H1 (cell line): ENCODE data around the gene ENPP5. TPM values are rescaled to one million over a fixed set of nuclear protein-coding genes. Genes with fewer than 3 reads are reported as not detected.

Experiments used
- CTCF ChIA-PET: fragments of 300-600 bp; sonication (Branson Sonifier 250); formaldehyde crosslinking; loops from one replicate; lab custom pipeline; 2021; ENCODE audit not compliant: partially characterized antibody; lab: Charles Lee
- POLR2A ChIA-PET: fragments of 300-600 bp; sonication (Branson Sonifier 250); formaldehyde crosslinking; loops from one replicate; lab custom pipeline; 2021; ENCODE audit warnings: inconsistent platforms; ENCODE audit not compliant: partially characterized antibody; lab: Charles Lee
- DNase-seq, 2 experiments: peaks; one replicate each; pipeline versions ENCODE4 v3.0.0 to v3.0.0-alpha.2; 2010 to 2022; ENCODE audit warnings: low spot score in 2 of 2, low read depth in 1 of 2, mixed read lengths in 1 of 2
- FAIRE-seq: peaks from 2 replicates; lab custom pipeline; 2011; peaks lifted over from hg19 to GRCh38; lab: Jason Lieb, UNC
- H2AFZ ChIP-seq: 2 replicates; pipeline ENCODE4 v1.8.1; 2012; ENCODE audit warnings: low read length, inconsistent platforms
- H2AK5ac ChIP-seq: 2 replicates; pipeline ENCODE4 v1.6.1; 2013; ENCODE audit warnings: low read depth, low read length
- H2BK120ac ChIP-seq: replicated peaks from 2 replicates; pipeline ENCODE3; 2013; ENCODE audit warnings: low read depth, low read length, inconsistent platforms
- H2BK12ac ChIP-seq: 2 replicates; pipeline ENCODE4 v1.6.1; 2013; ENCODE audit warnings: low read depth, low read length
- H2BK15ac ChIP-seq: 2 replicates; pipeline ENCODE4 v1.6.1; 2013; ENCODE audit warnings: low read length
- H2BK20ac ChIP-seq: 2 replicates; pipeline ENCODE4 v1.6.1; 2013; ENCODE audit warnings: low read length
- H2BK5ac ChIP-seq: 2 replicates; pipeline ENCODE4 v1.6.1; 2013; ENCODE audit warnings: low read depth, low read length
- H3K14ac ChIP-seq: 2 replicates; pipeline ENCODE4 v1.6.1; 2013; ENCODE audit warnings: inconsistent platforms; ENCODE audit not compliant: insufficient read length
- H3K18ac ChIP-seq: 2 replicates; pipeline ENCODE4 v1.6.1; 2013; ENCODE audit warnings: low read length; ENCODE audit errors: extremely low read depth
- H3K23ac ChIP-seq: 2 replicates; pipeline ENCODE4 v1.6.1; 2013; ENCODE audit warnings: inconsistent platforms; ENCODE audit not compliant: insufficient read length
- H3K23me2 ChIP-seq: 2 replicates; pipeline ENCODE4 v1.6.1; 2013; ENCODE audit warnings: low read depth, low read length
- H3K27ac ChIP-seq: 2 replicates; pipeline ENCODE4 v1.6.1; 2011; ENCODE audit warnings: low read depth, low read length, inconsistent platforms
- H3K27me3 ChIP-seq, 4 experiments: replicated peaks in 1 of 4; 1 replicate in 1 of 4; 2 replicates in 3 of 4; pipeline versions ENCODE4 v1.6.1 to v1.8.1; 2011 to 2013; ENCODE audit warnings: low read length in 3 of 4, mild to moderate bottlenecking in 3 of 4, inconsistent platforms in 2 of 4, mixed read lengths in 2 of 4, moderate library complexity in 1 of 4; ENCODE audit not compliant: control insufficient read depth in 3 of 4, insufficient read depth in 3 of 4; ENCODE audit errors: extremely low read depth in 1 of 4
- H3K36me3 ChIP-seq, 4 experiments: 2 replicates each; pipeline versions ENCODE4 v1.6.1 to v1.8.1; 2011 to 2013; ENCODE audit warnings: mild to moderate bottlenecking in 4 of 4, low read length in 3 of 4, moderate library complexity in 2 of 4, control low read depth in 1 of 4, inconsistent platforms in 1 of 4; ENCODE audit not compliant: insufficient read depth in 4 of 4, control insufficient read depth in 2 of 4
- H3K4ac ChIP-seq: replicated peaks from 2 replicates; pipeline ENCODE3; 2013; ENCODE audit warnings: low read length, low read depth, mixed read lengths, inconsistent platforms; ENCODE audit not compliant: insufficient read length
- H3K4me1 ChIP-seq, 4 experiments: replicated peaks in 1 of 4; 1 replicate in 1 of 4; 2 replicates in 3 of 4; pipeline versions ENCODE4 v1.6.1 to v1.8.1; 2011 to 2013; ENCODE audit warnings: low read length in 3 of 4, inconsistent platforms in 2 of 4, mixed read lengths in 1 of 4; ENCODE audit not compliant: insufficient read depth in 4 of 4, control insufficient read depth in 3 of 4
- H3K4me2 ChIP-seq, 2 experiments: 2 replicates each; pipeline versions ENCODE4 v1.6.1 to v1.8.1; 2011 to 2013; ENCODE audit warnings: low read depth in 2 of 2, low read length in 2 of 2, control low read depth in 1 of 2, inconsistent platforms in 1 of 2, mild to moderate bottlenecking in 1 of 2; ENCODE audit not compliant: insufficient read depth in 1 of 2
- H3K4me3 ChIP-seq, 4 experiments: fragments of 200-600, 300-600 bp in 1 of 4; sonication (generic), shearing (Covaris generic), sonication (Bioruptor Twin) in 1 of 4; 2 replicates each; pipeline versions ENCODE4 v1.5.1 to v1.8.1; 2011 to 2016; ENCODE audit warnings: low read length in 4 of 4, low read depth in 3 of 4, control low read depth in 2 of 4, inconsistent platforms in 2 of 4, mild to moderate bottlenecking in 2 of 4, mixed read lengths in 1 of 4, moderate library complexity in 1 of 4; ENCODE audit not compliant: insufficient read depth in 2 of 4; ENCODE audit errors: extremely low read depth in 1 of 4
- H3K56ac ChIP-seq: replicated peaks from 2 replicates; pipeline ENCODE3; 2013; ENCODE audit warnings: low read depth, mild to moderate bottlenecking, mixed read lengths, low read length, inconsistent platforms; ENCODE audit not compliant: insufficient read length
- H3K79me1 ChIP-seq: 2 replicates; pipeline ENCODE4 v1.6.1; 2013; ENCODE audit warnings: low read depth, low read length, control low read depth
- H3K79me2 ChIP-seq, 2 experiments: 2 replicates each; pipeline versions ENCODE4 v1.6.1 to v1.8.1; 2012 to 2013; ENCODE audit warnings: low read length in 2 of 2, mild to moderate bottlenecking in 2 of 2, inconsistent platforms in 1 of 2; ENCODE audit not compliant: insufficient read depth in 2 of 2, control insufficient read depth in 1 of 2
- H3K9ac ChIP-seq, 4 experiments: replicated peaks in 1 of 4; 1 replicate in 1 of 4; 2 replicates in 3 of 4; pipeline versions ENCODE4 v1.6.1 to v1.8.1; 2011 to 2013; ENCODE audit warnings: low read depth in 3 of 4, low read length in 3 of 4, control low read depth in 2 of 4, mild to moderate bottlenecking in 2 of 4, moderate library complexity in 2 of 4, inconsistent platforms in 1 of 4; ENCODE audit errors: extremely low read depth in 1 of 4
- H3K9me3 ChIP-seq, 2 experiments: 2 replicates each; pipeline versions ENCODE4 v1.6.1 to v1.8.1; 2012 to 2013; ENCODE audit warnings: mild to moderate bottlenecking in 2 of 2, moderate library complexity in 2 of 2, control low read depth in 1 of 2, inconsistent platforms in 1 of 2, low read depth in 1 of 2, low read length in 1 of 2, mixed read lengths in 1 of 2; ENCODE audit not compliant: insufficient read depth in 2 of 2
- H4K20me1 ChIP-seq, 2 experiments: replicated peaks in 1 of 2; 2 replicates each; pipeline versions ENCODE3 to v1.8.1; 2011 to 2013; ENCODE audit warnings: inconsistent platforms in 2 of 2, low read length in 2 of 2, mild to moderate bottlenecking in 1 of 2; ENCODE audit not compliant: insufficient read depth in 2 of 2, control insufficient read depth in 1 of 2
- H4K5ac ChIP-seq: 2 replicates; pipeline ENCODE4 v1.6.1; 2013; ENCODE audit warnings: low read length, low read depth, mixed read lengths, inconsistent platforms; ENCODE audit not compliant: insufficient read length
- H4K8ac ChIP-seq: 2 replicates; pipeline ENCODE4 v1.8.0; 2013; ENCODE audit warnings: mild to moderate bottlenecking, moderate library complexity, low read length, inconsistent platforms; ENCODE audit not compliant: insufficient read depth; ENCODE audit errors: extremely low read depth
- H4K91ac ChIP-seq: replicated peaks from 2 replicates; pipeline ENCODE3; 2013; ENCODE audit warnings: low read length, mixed read lengths, inconsistent platforms; ENCODE audit not compliant: insufficient read length
- KDM1A ChIP-seq: fragments of 200-600, 300-600 bp; sonication (generic); IDR thresholded peaks from 2 replicates; pipeline ENCODE4 v1.7.1; 2016; ENCODE audit warnings: mild to moderate bottlenecking, low read length, borderline replicate concordance
- KDM5A ChIP-seq: fragments of 200-600 bp; IDR thresholded peaks from 2 replicates; pipeline ENCODE4 v1.7.1; 2012; ENCODE audit warnings: mild to moderate bottlenecking, low read length, inconsistent platforms, mixed read lengths
- WGBS, 2 experiments: shearing (Covaris generic) in 1 of 2; methylation state at CpG; one replicate each; pipeline versions ENCODE4 v1.1.6 to v1.1.7; 2013 to 2015; ENCODE audit warnings: low lambda C conversion rate in 2 of 2, mixed read lengths in 2 of 2, inconsistent platforms in 1 of 2, low coverage in 1 of 2, missing lambda C conversion rate in 1 of 2; ENCODE audit not compliant: insufficient replicate concordance in 2 of 2, insufficient coverage in 1 of 2, insufficient read length in 1 of 2; ENCODE audit errors: extremely low coverage in 1 of 2, missing lambda C conversion rate in 1 of 2; 5-methylcytosine and 5-hydroxymethylcytosine counted together
- polyA plus RNA-seq, 7 experiments: library from polyadenylated mRNA; depleted of rRNA in 3 of 7; stranded (reverse) in 5 of 7; unstranded in 2 of 7; fragments of >200 nt in 5 of 7; fragments of 200-250 nt in 2 of 7; gene quantifications; 1 replicate in 5 of 7; 2 replicates in 1 of 7; 4 replicates in 1 of 7; pipeline versions ENCODE4 v1.2.1 to v1.2.3, GENCODE V29; 2011 to 2013; ENCODE audit warnings: missing spikeins in 2 of 7, mixed read lengths in 2 of 7
- total RNA-seq: library from RNA; stranded (reverse); fragmentation: NEBNext Ultra II Directional; extraction: Animal tissue kit (Norgen Biotek cat#: 25700); gene quantifications from 2 replicates; pipeline ENCODE4 v1.2.1, GENCODE V29; 2021

ENPP5 gene
- total and polyA plus RNA-seq, 2 of the 8 experiments (the other 6 are each of a cell fraction or from before 2014, with no cell fraction given), result 5.1 to 7.6 TPM

DNA sequence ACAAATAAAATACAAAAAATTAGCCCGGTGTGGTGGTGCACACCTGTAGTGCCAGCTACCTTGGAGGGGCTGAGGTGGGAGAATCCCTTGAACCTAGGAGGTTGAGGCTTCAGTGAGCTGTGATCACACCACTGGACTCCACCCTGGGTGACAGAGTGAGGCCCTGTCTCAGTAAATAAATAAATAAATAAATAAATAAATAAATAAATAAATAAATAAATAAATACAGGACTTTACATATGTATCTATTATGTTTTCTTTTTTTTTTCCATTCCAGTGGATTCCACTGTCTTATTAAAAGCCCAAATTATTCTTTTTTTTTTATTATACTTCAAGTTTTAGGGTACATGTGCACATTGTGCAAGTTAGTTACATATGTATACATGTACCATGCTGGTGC lies 41.1 kb upstream of the ENPP5 start:
- Histone ChIP-seq H2AFZ (no peak overlapping the region), H3K4ac (no peak overlapping the region), H3K36me3 (no peaks in the 10 kb centered on the region), H4K20me1 (no peaks in the 10 kb centered on the region), H4K8ac (no peak overlapping the region), H3K4me2 (no peak overlapping the region), H3K9ac (no peak overlapping the region), H2BK5ac (no peak overlapping the region), H3K14ac (no peak overlapping the region), H2BK15ac (no peak overlapping the region), H3K27ac (no peak overlapping the region), H4K5ac (no peak overlapping the region), H3K23ac (no peak overlapping the region), H2BK120ac (no peak overlapping the region), H2BK12ac (no peak overlapping the region), H3K23me2 (no peaks in the 10 kb centered on the region), H4K91ac (no peak overlapping the region), H2BK20ac (no peak overlapping the region), H3K79me1 (no peaks in the 10 kb centered on the region), H3K79me2 (no peaks in the 10 kb centered on the region), H3K56ac (no peak overlapping the region), H3K27me3 (peaks cover 0 to 6% (median 0%) of the 10 kb centered on the region in 4 experiments; a peak in 2 of 7 replicates), H3K4me1 (no peaks in the 10 kb centered on the region), H3K18ac (no peak overlapping the region), H2AK5ac (no peak overlapping the region), H3K9me3 (no peaks in the 10 kb centered on the region), H3K4me3 (no peak overlapping the region)
- 100% methylated on average over 1 of the region's 1 CpG; no CpG with 5 or more reads in 1 of the 2 experiments for WGBS, 2 experiments
- DNase-seq (no peak), FAIRE-seq (no peak)
- CTCF ChIA-PET, result no interaction called here
- TF ChIP-seq KDM5A (no peak), KDM1A (no peak)
- POLR2A ChIA-PET, result no interaction called here
